SU-DHL-6 (cell line): ENCODE measurements around the gene CTRL.

Experiments
- H2AFZ ChIP-seq: fragments of 200-600 bp; sonication (generic); 2 replicates; pipeline ENCODE4 v1.6.1; 2014; ENCODE audit warnings: low read depth, mild to moderate bottlenecking, moderate library complexity, mixed read lengths, antibody characterized with exemption, low read length; ENCODE audit not compliant: severe bottlenecking
- H3F3A ChIP-seq: fragments of 200-600 bp; shearing (Covaris generic); 2 replicates; pipeline ENCODE4 v1.6.0; 2016; ENCODE audit warnings: antibody characterized with exemption, mild to moderate bottlenecking; ENCODE audit not compliant: insufficient read depth
- H3K27ac ChIP-seq: fragments of 200-600 bp; sonication (generic); 2 replicates; pipeline ENCODE4 v1.5.1; 2016; ENCODE audit warnings: low read depth, mild to moderate bottlenecking, low read length, moderate library complexity, mixed read lengths
- H3K27me3 ChIP-seq: fragments of 200-600 bp; sonication (generic), shearing (Covaris generic); 2 replicates; pipeline ENCODE4 v1.6.0; 2014; ENCODE audit warnings: mild to moderate bottlenecking, low read length
- H3K36me3 ChIP-seq: fragments of 200-600 bp; sonication (generic); 2 replicates; pipeline ENCODE4 v1.6.1; 2014; ENCODE audit warnings: mild to moderate bottlenecking, low read length, mixed read lengths
- H3K4me2 ChIP-seq: fragments of 300-600, 200-600 bp; shearing (Covaris generic), sonication (generic); 2 replicates; pipeline ENCODE4 v1.6.0; 2014; ENCODE audit warnings: low read length, low read depth, mild to moderate bottlenecking; ENCODE audit not compliant: poor library complexity, severe bottlenecking
- H3K4me3 ChIP-seq: fragments of 200-600 bp; sonication (generic); 2 replicates; pipeline ENCODE4 v1.5.1; 2014; ENCODE audit warnings: antibody characterized with exemption, low read length, mild to moderate bottlenecking, mixed read lengths; ENCODE audit not compliant: insufficient read depth, poor library complexity, severe bottlenecking
- H3K79me2 ChIP-seq: fragments of 200-600 bp; sonication (generic); 2 replicates; pipeline ENCODE4 v1.6.1; 2014; ENCODE audit warnings: mild to moderate bottlenecking, low read length, moderate library complexity; ENCODE audit not compliant: insufficient read depth
- H3K9ac ChIP-seq: fragments of 200-600 bp; sonication (generic); 2 replicates; pipeline ENCODE4 v1.7.0; 2014; ENCODE audit warnings: mild to moderate bottlenecking, low read length
- H3K9me2 ChIP-seq: fragments of 200-600 bp; sonication (generic); replicated peaks from 2 replicates; pipeline ENCODE4 v1.6.1; 2014; ENCODE audit warnings: low read length; ENCODE audit not compliant: insufficient read depth
- H3K9me3 ChIP-seq: fragments of 200-600 bp; sonication (generic); 2 replicates; pipeline ENCODE4 v1.6.1; 2014; ENCODE audit warnings: low read length, mixed read lengths; ENCODE audit not compliant: insufficient read depth
- H4K20me1 ChIP-seq: fragments of 200-600 bp; sonication (generic); 2 replicates; pipeline ENCODE4 v1.6.1; 2014; ENCODE audit warnings: low read depth, mild to moderate bottlenecking, antibody characterized with exemption, low read length, moderate library complexity, mixed read lengths
- EZH2phosphoT487 ChIP-seq: fragments of 200-600 bp; sonication (generic), shearing (Covaris generic); conservative IDR thresholded peaks from 2 replicates; pipeline ENCODE4 v1.6.1; 2018; ENCODE audit warnings: mild to moderate bottlenecking, antibody characterized with exemption, low read length, moderate library complexity, mixed read lengths
- TF ChIP-seq, protein P1 (sequence below): fragments of 200-600 bp; sonication (generic); IDR thresholded peaks from one replicate; pipeline ENCODE4 v1.5.1; 2017; ENCODE audit warnings: antibody characterized with exemption, mild to moderate bottlenecking, low read length, moderate library complexity; ENCODE audit not compliant: insufficient read depth, poor library complexity, severe bottlenecking

CTRL gene

DNA sequence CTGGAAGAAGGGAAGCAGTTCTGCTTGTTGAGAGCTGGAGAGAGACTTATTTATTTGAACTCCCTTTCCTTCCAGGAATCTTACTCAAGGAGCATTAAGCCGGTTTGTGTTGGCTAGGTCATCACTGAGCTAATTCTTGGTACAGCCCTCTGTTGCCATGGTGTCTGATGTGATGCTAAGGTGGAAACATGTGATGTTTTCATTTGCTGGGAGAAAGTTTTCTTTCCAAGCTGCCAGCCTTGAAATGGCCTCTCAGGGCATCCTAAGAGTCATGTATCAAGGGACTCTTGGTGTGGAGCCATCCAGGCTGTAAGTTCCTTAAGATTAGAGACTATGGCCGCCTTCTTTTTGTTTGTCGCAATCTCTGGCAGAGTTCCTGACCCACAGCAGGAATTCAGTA is 34.4 kb downstream of the CTRL start:
- Histone ChIP-seq H3F3A (no peaks in the 10 kb centered on the region), H3K36me3 (no peaks in the 10 kb centered on the region), H3K9me2 (no peaks in the 10 kb centered on the region), H3K9me3 (no peaks in the 10 kb centered on the region), H3K9ac (no peak overlapping the region), H4K20me1 (no peaks in the 10 kb centered on the region), H3K4me3 (no peak overlapping the region), H3K4me2 (no peak overlapping the region), H3K27ac (no peak overlapping the region), H2AFZ (no peak overlapping the region), H3K27me3 (no peaks in the 10 kb centered on the region), H3K79me2 (peaks cover 14% of the 10 kb centered on the region)
- TF ChIP-seq, protein P1, sequence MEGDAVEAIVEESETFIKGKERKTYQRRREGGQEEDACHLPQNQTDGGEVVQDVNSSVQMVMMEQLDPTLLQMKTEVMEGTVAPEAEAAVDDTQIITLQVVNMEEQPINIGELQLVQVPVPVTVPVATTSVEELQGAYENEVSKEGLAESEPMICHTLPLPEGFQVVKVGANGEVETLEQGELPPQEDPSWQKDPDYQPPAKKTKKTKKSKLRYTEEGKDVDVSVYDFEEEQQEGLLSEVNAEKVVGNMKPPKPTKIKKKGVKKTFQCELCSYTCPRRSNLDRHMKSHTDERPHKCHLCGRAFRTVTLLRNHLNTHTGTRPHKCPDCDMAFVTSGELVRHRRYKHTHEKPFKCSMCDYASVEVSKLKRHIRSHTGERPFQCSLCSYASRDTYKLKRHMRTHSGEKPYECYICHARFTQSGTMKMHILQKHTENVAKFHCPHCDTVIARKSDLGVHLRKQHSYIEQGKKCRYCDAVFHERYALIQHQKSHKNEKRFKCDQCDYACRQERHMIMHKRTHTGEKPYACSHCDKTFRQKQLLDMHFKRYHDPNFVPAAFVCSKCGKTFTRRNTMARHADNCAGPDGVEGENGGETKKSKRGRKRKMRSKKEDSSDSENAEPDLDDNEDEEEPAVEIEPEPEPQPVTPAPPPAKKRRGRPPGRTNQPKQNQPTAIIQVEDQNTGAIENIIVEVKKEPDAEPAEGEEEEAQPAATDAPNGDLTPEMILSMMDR: no peak
- no peak for TF ChIP-seq EZH2phosphoT487

DNA sequence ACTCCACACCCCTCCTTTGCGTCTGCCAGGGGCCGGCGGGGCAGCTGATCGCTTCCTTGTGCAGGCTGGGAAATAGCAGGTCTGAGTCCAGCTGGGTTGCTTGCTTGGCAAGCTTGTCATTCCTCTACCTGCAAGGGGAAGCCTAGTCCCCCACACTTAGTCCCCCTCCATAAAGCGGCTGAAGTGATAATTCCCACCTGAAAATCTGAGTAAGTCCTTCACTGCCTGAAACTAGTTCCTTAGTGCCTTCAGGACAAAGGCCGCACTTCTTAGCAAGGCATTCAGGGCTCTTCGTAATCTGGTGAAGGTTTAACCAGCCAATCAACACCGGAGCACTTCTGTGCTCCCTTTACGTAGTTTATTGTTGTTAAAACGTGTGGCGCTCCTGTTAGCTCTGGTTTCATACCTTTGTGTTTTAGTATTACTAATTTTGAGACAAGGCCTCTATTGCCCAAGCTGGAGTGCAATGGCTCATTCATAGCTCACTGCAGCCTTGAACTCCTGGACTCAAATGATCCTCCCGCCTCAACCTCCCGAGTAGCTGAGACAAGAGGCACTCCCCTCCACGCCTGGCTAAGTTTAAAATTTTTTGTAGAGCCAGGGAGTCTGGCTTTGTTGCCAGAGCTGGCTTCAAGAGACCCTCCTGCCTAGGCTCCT is 37.8 kb downstream of the CTRL start:
- Histone ChIP-seq H3K27ac (no peak overlapping the region), H3K9me3 (no peaks in the 10 kb centered on the region), H3K4me2 (peak overlapping the region; percentile 83), H3K9me2 (no peaks in the 10 kb centered on the region), H3K9ac (peak overlapping the region; percentile 76), H3K36me3 (no peaks in the 10 kb centered on the region), H3K79me2 (peaks cover 14% of the 10 kb centered on the region), H4K20me1 (no peaks in the 10 kb centered on the region), H3F3A (no peaks in the 10 kb centered on the region; the same call in 1 of the 2 replicates), H3K27me3 (no peaks in the 10 kb centered on the region), H2AFZ (peak overlapping the region; percentile 28), H3K4me3 (peak overlapping the region; percentile 92)
- TF ChIP-seq EZH2phosphoT487: no peak
- TF ChIP-seq, protein P1: no peak

DNA sequence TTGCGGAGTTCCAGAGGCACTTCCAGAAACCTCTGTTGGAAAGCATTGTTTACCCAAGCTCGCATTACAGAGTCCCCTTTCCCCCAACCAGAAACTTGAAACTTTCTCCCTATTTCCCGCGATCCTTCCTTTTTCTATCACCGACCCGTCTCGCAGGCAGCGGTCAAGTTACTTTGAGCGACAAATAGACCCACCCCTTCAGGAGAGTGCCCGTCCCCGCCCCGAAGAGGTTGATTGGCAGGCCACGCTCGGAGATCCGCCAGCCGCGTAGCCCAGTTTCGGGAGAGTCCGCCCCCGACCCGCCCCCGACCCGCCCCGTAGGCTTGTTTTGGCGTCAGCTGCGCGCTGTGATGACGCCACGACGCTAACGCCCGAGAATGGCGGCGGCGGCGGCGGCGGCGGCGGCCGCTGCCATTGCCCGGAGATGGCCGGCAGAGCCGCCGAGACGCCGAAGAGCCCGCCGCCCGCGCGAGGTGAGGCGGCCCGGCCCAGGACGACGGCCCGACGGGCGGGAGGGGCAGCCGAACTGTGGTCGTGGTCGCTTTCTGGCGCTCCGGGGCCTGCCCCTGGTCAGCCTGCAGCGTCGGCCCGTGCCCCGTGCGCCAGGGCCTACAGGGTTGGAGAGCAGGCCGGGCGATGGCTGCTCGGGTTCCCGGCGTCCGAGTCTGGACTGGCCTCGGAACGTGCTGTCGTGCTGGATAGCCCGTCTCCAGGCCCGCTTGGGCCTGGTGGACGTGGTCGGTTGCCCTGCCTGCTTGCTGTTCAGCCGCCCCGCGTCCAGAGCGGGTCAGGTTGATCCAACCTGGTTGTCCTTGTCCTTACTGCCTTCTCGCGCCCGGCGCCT is 38.5 kb downstream of the CTRL start, which contains the start of gene PSKH1:
Gene PSKH1, plus strand, starts transcription at position 356 of the 844 bp plus-strand sequence. CDS start 15,496 bp downstream, outside the sequence.
- no peaks in the 10 kb centered on the region for H3K27me3 ChIP-seq
- peak within 1 kb of the TSS; percentile 20; the same call in 1 of the 2 replicates for H3K27ac ChIP-seq
- no peaks in the 10 kb centered on the region for H3K9me3 ChIP-seq
- no peaks in the 10 kb centered on the region for H3K36me3 ChIP-seq
- H3F3A ChIP-seq: no peaks in the 10 kb centered on the region; the same call in 1 of the 2 replicates
- no peaks in the 10 kb centered on the region for H4K20me1 ChIP-seq
- H3K9ac ChIP-seq: peak within 1 kb of the TSS; percentile 76
- TF ChIP-seq EZH2phosphoT487: no peak
- TF ChIP-seq, protein P1: no peak
- H2AFZ ChIP-seq: peak within 1 kb of the TSS; percentile 81
- peaks cover 14% of the 10 kb centered on the region for H3K79me2 ChIP-seq
- H3K4me2 ChIP-seq: peak within 1 kb of the TSS; percentile 93
- peak within 1 kb of the TSS; percentile 92 for H3K4me3 ChIP-seq
- H3K9me2 ChIP-seq: no peaks in the 10 kb centered on the region
